Ecto neural progenitor cell (in vitro differentiated cells): Measurements from ENCODE around the gene SLCO2A1.

Experiments used
- DNase-seq: peaks from one replicate; pipeline ENCODE4 v3.0.0-alpha.2; 2018; ENCODE audit warnings: low spot score

The SLCO2A1 gene

GRCh38 chr3:133980550-133980949, 49.2 kb downstream of the SLCO2A1 start:
- DNase-seq, result no peak

- DNase-seq, result no peak
These were observed 49.7 kb downstream of the SLCO2A1 start for GRCh38 chr3:133980035-133980434.

GRCh38 chr3:133979553-133979952, 50.2 kb downstream of the SLCO2A1 start:
- DNase-seq, result no peak

GRCh38 chr3:133977568-133977967, 52.2 kb downstream of the SLCO2A1 start:
- no peak for DNase-seq

- no peak for DNase-seq
These were observed 56.3 kb downstream of the SLCO2A1 start for GRCh38 chr3:133973249-133973980.

- no peak for DNase-seq
These were observed 57.6 kb downstream of the SLCO2A1 start for GRCh38 chr3:133972156-133972555.

- no peak for DNase-seq
These were observed 58.8 kb downstream of the SLCO2A1 start for GRCh38 chr3:133970916-133971315.

GRCh38 chr3:133970339-133970738, 59.4 kb downstream of the SLCO2A1 start:
- no peak for DNase-seq

GRCh38 chr3:133967992-133968892, 61.5 kb downstream of the SLCO2A1 start:
- no peak for DNase-seq

- no peak for DNase-seq
These were observed 62.8 kb downstream of the SLCO2A1 start for GRCh38 chr3:133966954-133967353.

GRCh38 chr3:133965906-133966305, 63.8 kb downstream of the SLCO2A1 start:
- no peak for DNase-seq

GRCh38 chr3:133965013-133965570, 64.6 kb downstream of the SLCO2A1 start:
- no peak for DNase-seq

- DNase-seq, result no peak
These were observed 65.2 kb downstream of the SLCO2A1 start for GRCh38 chr3:133964547-133964946.

GRCh38 chr3:133963657-133964396, 65.9 kb downstream of the SLCO2A1 start:
- no peak for DNase-seq

GRCh38 chr3:133962849-133963248, 66.9 kb downstream of the SLCO2A1 start:
- no peak for DNase-seq

- DNase-seq, result no peak
These were observed 71.5 kb downstream of the SLCO2A1 start for GRCh38 chr3:133958071-133958805.

- DNase-seq, result no peak
These were observed 72.7 kb downstream of the SLCO2A1 start for GRCh38 chr3:133956982-133957381.

GRCh38 chr3:133956353-133956752, 73.4 kb downstream of the SLCO2A1 start:
- DNase-seq, result no peak

- DNase-seq, result no peak
These were observed 73.8 kb downstream of the SLCO2A1 start for GRCh38 chr3:133955892-133956291.

GRCh38 chr3:133954717-133955360, 74.9 kb downstream of the SLCO2A1 start:
- no peak for DNase-seq

- DNase-seq, result no peak
These were observed 76.4 kb downstream of the SLCO2A1 start for GRCh38 chr3:133953297-133953696.
